Limb (tissue), 2 donors: Measurements from ENCODE around the gene BRD1.

ENCODE experiments used
- DNase-seq, 2 donors: peaks; one replicate each; pipeline ENCODE4 v3.0.0-alpha.2; 2016; ENCODE audit errors: extremely low spot score in 2 of 2

Gene BRD1

DNA sequence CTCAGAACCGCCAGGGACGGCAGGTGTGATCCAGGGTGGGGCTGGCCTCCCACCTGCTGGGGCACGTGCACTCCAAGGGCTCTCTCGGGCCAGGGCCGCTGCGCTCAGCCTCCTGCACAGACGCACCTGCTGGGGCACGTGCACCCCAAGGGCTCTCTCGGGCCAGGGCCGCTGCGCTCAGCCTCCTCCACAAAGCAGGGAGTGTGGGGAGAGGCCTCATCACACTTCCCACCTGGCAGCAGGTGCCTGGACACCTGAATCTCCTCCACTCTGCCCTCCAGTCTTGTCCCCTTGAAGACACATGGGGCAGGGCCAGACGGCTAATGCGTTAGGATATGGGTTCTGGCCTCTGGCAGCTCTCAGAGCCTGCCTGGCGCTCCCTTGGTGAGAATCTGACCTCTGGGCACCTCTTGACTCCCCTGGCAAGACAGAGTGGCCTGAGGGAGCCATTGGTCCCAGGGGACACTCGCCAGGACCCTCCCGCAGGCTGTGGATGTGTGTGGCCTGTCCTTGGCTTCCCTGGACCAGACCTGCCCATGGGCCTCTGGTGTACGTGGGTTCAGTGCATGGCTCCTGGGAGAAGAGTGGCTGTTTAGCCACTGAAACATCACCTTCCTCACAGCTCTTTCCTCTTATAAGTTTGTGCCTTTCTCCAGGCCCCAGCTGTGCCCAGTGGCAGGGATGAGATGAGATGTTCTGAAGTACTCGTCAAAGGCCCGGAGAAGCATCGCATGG is 73.5 kb downstream of the BRD1 start:
- no peak for DNase-seq

DNA sequence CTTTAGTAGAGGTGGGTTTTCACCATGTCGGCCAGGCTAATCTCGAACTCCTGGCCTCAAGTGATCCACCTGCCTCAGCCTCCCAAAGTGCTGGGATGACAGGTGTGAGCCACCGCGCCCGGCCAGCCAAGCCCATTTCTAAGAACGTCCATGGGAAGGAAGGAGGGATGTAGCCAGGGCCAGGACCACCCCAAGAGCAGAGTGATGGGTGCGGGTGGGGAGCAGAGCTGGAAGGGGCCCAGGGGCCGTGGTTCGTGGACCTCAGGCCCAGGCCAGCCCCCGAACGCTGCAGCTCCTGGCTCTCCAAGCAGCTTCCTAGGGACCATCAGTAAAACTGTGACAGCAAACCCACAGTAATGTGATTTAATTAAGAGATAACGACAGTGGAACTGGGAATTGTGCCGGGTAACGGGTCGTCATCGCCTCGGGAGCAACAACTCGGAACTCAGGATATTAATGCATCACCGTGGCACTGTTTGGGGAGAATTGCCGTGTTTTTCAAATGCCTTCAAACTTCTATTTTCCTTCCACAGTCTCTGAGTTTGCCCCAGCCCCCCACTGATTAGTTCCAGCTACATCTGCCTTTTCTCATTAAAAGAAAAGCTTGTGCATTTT is 74.3 kb downstream of the BRD1 start:
- DNase-seq = no peak

DNA sequence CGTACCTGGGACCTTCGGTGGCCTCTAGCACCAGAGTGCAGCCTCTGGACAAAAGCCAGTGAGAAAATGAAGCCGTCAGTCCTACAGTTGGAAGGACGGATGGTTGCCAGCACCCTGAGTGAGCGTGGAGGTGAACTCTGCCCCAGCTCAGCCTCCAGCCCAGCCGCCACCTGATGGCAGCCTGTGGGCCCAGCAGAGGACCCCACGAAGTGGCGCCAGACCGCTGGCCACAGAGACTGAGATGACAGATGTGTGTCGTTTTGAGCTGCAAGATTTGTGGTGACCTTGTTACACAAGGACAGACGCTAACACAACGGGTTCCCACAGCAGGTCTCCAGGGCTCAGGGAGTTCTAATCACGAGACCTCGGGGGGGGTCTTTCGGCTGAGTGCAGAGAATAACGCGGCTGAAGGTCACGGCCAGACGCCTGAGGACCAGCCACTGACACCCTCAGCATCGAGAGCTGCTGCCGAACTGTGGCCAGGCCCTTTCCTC is 75.0 kb downstream of the BRD1 start:
- DNase-seq = no peak

DNA sequence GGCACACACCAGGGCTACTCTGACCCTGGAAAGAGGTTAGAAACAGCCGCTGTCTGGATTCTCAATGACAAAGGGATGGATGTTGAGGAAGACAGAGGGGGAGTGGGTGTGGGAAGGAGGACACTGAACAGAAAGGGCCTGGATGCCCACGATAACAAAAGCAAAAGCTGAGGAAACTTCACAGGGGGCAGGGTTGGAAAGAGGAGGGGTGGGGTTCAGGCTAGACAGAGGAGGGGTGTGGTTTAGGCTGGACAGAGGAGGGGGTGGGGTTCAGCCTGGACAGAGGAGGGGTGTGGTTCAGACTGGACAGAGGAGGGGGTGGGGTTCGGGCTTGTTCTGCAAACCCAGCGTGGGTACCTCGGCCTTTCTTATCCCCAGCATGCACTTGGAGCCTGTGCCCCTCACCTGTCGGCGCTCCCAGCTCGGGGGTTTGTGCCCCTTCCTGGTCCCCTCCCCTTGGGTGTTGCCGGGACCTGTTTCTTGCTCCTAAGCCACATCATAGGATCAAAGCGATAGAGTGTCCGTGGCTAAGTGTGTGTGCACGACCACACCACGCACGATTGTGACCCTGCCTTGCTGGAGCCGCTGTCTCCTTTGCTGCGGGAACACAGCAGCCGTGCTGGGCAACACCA is 75.6 kb downstream of the BRD1 start:
- no peak for DNase-seq

DNA sequence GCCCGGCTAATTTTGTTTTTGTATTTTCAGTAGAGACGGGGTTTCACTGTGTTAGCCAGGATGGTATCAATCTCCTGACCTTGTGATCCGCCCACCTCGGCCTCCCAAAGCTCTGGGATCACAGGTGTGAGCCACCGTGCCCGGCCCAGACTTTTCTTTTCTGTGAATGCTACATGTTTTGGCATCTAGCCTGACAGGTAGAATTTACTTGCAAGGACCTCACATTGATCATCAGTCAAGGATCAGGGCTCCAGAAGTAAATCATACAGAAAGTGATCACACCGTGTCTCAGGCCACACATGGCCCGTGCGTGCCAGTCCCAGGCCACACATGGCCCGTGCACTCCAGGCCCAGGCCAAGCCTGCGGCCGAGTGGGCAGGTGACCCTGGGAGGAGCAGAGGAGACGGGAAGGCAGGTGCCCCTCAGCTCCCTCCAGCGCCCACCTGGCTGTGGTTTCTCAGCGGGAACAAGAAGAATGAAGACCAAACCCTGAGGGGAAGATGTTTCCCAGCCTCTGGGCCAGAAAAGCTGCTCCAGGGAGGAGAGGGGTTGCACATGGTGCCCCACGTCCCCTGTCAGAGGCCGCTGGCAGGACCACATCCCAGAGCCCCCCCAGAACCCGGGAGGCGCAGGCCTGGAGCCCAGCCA is 76.2 kb downstream of the BRD1 start:
- DNase-seq = no peak

DNA sequence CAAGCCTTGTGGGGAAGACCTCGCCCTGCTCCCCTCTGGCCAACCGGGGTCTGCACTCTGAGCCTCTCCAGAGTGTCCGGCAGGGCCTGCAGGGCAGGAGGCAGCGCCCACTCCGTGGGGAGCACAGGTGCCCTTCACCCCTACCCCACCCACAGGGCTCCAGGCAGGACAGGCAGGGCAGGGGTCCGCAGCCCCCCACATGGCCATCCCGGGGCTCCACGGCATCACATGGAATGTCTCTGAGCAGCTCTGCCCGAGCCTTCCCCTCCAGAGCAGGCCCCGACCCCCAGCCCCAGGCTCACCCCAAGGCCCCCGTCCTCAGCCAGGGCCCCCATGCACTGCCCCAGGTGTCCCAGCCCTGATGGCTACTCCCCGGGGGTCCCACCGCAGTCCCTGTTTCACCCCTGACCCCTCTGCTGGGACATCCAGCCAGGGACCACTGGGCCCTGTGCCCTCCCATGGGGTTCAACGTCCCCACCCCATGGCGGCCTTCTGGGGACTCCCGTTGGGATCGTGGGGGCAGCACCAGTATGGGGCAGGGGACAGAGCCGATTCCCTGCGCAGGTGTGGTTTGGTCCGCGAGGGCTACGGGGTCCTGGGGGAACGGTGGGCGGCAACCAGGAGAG is 77.7 kb downstream of the BRD1 start:
- peak in 1 of 2 donors; percentile 23 for DNase-seq

DNA sequence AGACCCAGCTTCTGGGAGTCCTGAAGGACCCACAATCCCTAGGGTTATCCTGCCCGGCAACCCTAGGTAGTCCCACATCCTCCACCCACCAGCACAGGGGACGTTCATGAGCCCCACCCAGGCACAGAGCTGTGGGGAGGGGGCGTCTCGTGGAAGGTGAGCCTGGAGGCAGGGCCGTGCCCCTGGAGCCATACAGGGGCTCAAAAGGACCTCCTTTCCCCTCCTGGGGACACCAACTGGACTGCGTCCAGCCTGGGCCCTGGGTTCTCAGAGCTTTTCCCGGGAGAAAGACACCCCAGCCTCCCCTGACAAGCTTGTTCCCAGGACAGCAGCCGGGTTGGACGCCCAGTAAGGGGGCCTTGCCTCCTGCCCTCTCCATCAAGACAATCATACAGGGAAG is 78.4 kb downstream of the BRD1 start:
- DNase-seq = no peak

DNA sequence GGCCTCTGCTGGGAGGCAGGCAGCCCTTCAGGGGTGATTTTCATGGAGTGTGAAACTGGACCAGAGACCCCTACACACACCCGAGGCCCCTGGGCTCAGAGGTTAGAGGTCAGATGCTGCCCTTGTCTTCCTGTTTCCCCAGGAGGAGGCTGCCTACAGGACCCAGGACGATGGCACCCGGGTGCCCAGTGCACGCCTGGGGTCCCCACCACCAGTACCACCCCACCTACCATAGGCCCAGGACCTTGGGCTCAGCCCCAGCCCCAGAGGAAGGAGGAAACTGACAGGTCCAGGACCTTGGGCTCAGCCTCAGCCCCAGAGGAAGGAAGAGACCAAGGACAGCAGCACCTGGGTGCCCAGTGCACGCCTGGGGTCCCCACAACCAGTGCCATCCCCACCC is 79.2 kb downstream of the BRD1 start:
- no peak for DNase-seq

DNA sequence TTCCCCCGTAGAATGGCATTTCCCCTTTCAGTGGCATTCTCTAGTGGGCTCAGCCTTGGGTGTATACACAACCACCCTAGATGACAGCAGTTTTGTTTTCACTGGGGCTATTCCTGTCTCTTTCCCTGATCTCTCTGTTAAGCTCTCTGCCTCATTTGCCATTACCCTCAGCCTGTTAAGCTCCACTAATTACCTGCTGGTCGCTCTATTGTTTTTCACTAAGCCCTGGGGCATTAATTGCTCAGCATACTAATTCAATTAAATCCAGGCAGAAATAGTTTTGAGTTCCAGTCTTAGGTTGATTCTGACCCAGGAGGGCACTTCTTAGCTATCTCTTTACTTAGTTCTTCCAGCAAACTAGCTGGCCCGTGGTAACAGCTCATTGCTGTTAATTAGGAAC is 80.0 kb downstream of the BRD1 start:
- no peak for DNase-seq

DNA sequence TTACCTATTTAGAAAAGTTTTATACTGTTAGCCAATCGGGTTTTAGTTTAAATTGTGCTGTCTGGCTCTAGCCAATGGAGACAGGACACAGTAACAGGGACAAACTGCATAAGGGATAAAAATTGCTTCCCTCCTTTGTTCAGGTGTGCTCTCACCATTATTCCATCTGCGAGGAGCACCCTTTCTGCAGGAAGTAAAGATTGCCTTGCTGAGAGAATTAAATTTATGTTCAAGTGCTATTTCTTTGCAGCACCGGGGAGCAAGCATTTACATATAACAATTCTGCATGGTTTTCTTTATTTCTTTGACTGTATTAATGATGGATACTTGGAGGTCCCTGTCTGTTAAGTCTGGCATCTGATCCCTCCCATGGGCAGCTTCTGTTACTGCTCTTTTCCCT is 80.5 kb downstream of the BRD1 start:
- no peak for DNase-seq

DNA sequence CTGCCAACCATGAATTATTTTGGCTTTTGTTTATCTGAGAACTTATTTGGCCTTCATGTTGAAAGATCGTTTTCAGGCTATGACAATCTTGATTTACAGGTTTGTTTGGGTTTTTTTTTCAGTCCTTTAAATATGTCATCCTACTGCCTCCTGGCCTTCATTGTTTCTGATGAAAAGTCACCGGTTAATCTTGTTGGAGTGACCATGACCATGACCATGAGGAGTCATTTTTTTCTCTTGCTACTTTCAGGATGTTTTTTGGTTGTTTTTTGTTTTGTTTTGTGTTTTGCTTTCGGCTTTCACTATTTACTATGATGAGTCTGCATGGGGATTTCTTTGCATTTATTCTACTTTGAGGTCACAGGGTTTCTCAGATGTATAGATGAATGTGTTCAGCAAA is 81.6 kb downstream of the BRD1 start:
- no peak for DNase-seq

DNA sequence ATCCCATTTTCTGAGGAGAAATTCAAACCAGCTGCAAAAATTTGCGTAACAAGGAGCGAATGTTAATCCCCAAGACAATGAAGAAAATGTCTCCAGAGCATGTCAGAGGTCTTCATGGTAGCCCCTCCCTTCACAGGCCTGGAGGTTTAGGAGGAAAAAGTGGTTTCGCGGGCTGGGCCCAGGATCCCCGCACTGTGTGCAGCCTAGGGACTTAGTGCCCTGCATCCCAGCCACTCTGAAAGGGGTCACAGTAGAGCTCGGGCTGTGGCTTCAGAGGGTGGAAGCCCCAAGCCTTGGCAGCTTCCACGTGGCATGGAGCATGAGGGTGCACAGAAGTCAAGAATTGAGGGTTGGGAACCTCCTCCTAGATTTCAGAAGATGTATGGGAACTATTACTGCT is 87.4 kb downstream of the BRD1 start:
- DNase-seq = no peak

DNA sequence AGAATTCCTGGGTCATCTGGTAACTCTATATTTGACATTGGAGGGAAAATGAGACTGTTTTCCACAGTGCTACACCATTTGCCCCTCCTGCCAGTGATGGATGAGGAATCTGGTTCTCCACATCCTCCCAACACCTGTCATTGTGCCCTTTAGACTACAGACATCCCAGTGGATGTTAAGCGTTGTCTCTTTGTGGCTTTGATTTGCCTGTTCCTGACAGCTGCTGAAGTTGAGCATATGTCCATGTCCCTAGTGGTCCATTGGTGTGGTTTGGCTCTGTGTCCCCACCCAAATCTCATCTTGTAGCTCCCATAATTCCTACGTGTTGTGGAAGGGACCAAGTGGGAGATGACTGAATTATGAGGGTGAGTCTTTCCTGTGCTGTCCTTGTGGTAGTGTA is 88.5 kb downstream of the BRD1 start:
- DNase-seq = no peak

DNA sequence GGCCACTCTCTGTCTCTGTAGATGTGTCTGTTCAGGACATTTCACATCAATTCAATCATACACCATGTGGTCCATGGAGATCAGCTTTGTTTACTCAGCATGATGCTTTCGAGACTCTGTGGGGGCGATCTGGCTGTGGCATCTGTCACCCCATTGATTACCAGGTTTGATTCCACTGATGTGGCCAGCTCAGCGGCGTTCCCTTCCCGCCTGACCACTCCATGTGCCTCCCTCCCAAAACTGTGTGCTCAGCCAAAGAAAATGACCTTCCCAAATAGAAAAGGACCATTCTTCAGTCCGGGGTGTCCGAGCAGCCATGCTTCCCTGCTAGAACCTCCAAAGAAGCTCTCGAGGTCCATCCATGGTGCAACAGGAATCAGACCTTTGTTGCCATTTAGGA is 89.1 kb downstream of the BRD1 start:
- DNase-seq = no peak

DNA sequence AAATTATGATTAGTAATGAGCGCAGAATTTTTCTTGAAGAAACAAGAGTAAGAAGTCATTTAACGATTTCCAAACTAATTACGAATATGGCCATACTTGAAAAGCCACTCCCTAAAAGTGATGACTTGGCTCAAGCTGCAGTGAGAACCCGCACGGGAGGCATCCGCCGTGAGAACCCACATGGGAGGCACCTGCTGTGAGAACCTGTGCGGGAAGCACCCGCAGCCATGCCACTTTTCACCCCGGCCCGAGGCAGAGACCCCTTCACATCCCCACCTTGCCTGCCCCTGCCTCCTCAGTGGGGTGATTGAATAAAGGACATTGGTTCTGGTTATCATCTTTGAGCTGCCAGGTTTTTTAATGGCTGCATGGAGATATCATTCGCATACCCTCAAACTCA is 89.7 kb downstream of the BRD1 start:
- DNase-seq = no peak

DNA sequence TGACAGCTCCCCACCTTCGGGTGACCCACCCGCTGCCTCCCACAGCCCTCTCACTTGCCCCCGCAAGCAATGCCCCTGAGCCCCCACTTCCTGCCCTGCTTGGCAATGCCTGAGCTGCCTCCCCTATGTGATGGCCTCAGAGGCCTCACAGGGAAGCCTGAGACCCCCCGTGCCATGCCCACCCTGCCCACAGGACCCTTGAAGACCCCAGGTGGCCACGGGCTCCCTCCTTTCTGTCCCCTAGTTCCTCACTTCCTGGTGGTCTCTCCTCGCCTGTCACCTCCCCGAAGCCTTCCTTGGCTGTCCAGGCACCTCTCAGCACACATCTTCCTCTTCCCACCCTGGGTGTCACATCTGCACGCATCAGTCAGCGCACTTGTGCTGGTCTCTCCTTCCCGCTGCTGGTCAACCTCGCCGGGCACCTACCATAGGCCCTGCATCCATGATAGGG is 90.5 kb downstream of the BRD1 start:
- DNase-seq = no peak

DNA sequence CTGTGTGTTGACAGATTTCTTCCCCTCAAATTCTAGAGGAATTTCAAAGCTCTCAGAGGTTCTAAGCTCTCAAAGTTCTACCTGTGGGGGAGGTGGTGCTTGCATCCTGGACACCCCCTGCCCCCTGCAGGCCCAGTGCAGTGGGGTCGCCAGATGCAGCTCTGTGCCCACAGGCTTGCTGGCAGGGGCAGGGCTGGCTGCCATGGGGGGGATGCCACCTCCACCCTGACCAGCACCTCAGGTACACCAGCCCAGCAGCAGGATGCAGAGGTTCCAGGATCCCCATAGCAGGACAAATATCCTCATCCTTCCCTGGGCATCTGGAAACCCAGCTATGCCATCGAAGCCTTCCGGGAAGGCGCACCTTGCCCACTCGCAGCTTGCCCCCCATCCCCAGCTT is 91.1 kb downstream of the BRD1 start:
- no peak for DNase-seq

DNA sequence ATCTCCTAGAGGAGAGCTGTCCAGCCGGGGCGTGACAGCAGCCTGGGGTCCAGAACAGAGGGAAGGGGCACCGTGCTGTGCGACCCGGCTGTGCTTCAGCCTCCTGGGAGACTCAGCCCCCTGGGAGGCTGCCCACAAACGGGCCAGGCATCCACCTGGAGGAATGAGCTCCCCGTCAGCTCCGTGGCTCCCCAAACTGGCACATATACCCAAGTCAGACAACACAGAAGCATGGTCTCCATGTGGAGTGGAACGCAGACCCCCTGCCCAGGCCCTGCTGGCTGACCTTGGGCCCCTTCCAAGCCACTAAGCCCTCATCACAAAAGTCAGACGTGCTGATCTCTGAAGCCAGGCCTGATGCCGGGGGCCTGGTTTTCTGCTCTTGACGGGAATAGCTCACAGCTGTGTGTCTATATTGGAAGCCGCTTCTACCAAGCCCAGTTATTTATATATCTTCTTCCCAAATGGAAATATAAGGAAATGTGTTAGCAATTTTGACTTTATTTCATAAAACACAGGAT is 91.7 kb downstream of the BRD1 start:
- peak; percentile 3 to 30 for DNase-seq

DNA sequence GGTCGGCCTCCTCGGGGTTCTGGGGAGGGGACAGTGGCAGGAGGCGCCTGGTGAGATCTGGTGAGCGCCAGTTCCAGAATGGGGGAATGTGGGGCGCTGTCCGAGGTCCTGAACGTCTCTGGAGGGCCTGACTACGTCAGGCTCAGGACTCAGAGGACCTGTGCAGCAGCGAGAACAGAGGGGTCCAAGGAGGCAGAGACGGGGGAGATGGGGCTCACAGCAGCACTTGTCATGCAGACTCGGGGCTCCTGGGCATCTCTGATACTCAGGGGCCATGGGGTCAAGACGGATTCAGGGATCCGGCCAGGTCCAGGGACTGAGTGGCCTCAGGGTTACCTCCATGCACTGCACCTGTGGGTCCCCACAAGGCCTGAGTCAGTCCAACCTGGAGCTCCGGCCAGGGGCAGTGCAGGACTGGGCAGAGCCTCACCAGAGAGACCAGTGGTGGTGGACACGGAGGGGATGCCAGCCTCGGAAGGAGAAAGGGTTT is 92.2 kb downstream of the BRD1 start:
- peak; percentile 14 to 66 for DNase-seq

DNA sequence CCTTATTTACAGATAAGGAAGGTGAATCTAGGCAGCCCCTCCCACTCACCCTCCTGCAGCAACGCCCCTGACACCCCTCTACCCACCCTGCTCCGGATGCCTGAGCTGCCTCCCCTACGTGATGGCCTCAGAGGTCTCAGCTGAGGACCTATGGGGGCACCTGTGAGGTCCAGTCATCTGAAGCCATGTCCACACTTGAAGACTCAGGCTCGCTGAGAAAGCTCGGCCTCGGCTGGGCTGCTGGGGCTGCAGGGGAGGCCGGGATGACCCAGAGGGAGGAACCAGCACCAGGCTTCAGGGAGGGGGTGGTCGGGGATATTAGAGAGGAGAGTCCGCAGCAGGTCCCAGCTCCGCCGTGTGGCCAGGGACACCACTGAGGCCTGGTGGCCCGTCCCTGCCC is 92.8 kb downstream of the BRD1 start:
- no peak for DNase-seq

DNA sequence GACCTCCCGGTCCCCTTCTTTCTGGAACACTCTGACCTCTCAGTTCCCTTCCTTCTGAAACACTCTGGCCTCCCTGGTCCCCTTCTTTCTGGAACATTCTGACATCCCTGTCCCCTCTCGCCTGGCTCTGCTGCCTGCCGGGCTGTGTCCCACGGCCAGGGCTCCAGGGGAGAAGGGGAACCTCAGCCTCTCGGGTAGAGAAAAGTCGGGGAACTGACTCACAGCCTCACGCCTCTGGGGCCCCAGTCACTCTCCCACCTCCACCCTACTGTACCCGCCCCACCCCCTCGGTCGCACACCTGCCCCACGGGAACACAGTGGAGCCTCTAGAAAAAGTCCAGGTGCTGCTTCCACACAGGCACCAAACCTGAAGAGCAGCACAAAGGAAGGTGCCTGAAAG is 93.3 kb downstream of the BRD1 start:
- DNase-seq = no peak
